ENCODE results near the gene CA10.
A peak's percentile ranks its signal among the peaks of the same experiment; 100 is the strongest.

CA10 gene

GRCh38 chr17:51765282-51766135 lies 393.0 kb downstream of the CA10 start:
- DNase-seq (ENCODE audit: low spot score) = no peak

GRCh38 chr17:51764387-51764971 lies 394.0 kb downstream of the CA10 start:
- peak; percentile 36 for DNase-seq (ENCODE audit: low spot score)

GRCh38 chr17:51763058-51763457 lies 395.5 kb downstream of the CA10 start:
- DNase-seq (ENCODE audit: low spot score) = no peak

- no peak for DNase-seq (ENCODE audit: low spot score)
Measured at GRCh38 chr17:51761105-51761504, 397.4 kb downstream of the CA10 start.

- DNase-seq (ENCODE audit: low spot score) = no peak
Measured at GRCh38 chr17:51759260-51759659, 399.3 kb downstream of the CA10 start.

GRCh38 chr17:51751072-51751471 lies 407.4 kb downstream of the CA10 start:
- no peak for DNase-seq (ENCODE audit: low spot score)

GRCh38 chr17:51748749-51749604 lies 409.5 kb downstream of the CA10 start:
- DNase-seq (ENCODE audit: low spot score) = no peak

GRCh38 chr17:51746421-51746820 lies 412.1 kb downstream of the CA10 start:
- DNase-seq (ENCODE audit: low spot score) = no peak

- no peak for DNase-seq (ENCODE audit: low spot score)
Measured at GRCh38 chr17:51745993-51746392, 412.5 kb downstream of the CA10 start.

GRCh38 chr17:51743477-51743876 lies 415.0 kb downstream of the CA10 start:
- DNase-seq (ENCODE audit: low spot score) = no peak

- DNase-seq (ENCODE audit: low spot score) = no peak
Measured at GRCh38 chr17:51742571-51742970, 415.9 kb downstream of the CA10 start.

GRCh38 chr17:51741458-51741857 lies 417.1 kb downstream of the CA10 start:
- no peak for DNase-seq (ENCODE audit: low spot score)

- no peak for DNase-seq (ENCODE audit: low spot score)
Measured at GRCh38 chr17:51740531-51740930, 418.0 kb downstream of the CA10 start.

- no peak for DNase-seq (ENCODE audit: low spot score)
Measured at GRCh38 chr17:51739245-51739886, 419.1 kb downstream of the CA10 start.

- no peak for DNase-seq (ENCODE audit: low spot score)
Measured at GRCh38 chr17:51736356-51736755, 422.2 kb downstream of the CA10 start.

- DNase-seq (ENCODE audit: low spot score) = no peak
Measured at GRCh38 chr17:51734976-51735375, 423.5 kb downstream of the CA10 start.

GRCh38 chr17:51734462-51734861 lies 424.1 kb downstream of the CA10 start:
- no peak for DNase-seq (ENCODE audit: low spot score)

GRCh38 chr17:51733166-51733565 lies 425.3 kb downstream of the CA10 start:
- DNase-seq (ENCODE audit: low spot score) = no peak

- no peak for DNase-seq (ENCODE audit: low spot score)
Measured at GRCh38 chr17:51731941-51732722, 426.4 kb downstream of the CA10 start.

- DNase-seq (ENCODE audit: low spot score) = no peak
Measured at GRCh38 chr17:51730303-51731050, 428.0 kb downstream of the CA10 start.

- DNase-seq (ENCODE audit: low spot score) = no peak
Measured at GRCh38 chr17:51725185-51725584, 433.3 kb downstream of the CA10 start.

Measured in kidney capillary endothelial cell (primary cell).